HuH-7 (cell line): ENCODE results near the gene DDX28.

Source experiments
- DNase-seq: peaks from one replicate; pipeline ENCODE4 v3.0.0; 2011; ENCODE audit warnings: low spot score

Gene DDX28, protein sequence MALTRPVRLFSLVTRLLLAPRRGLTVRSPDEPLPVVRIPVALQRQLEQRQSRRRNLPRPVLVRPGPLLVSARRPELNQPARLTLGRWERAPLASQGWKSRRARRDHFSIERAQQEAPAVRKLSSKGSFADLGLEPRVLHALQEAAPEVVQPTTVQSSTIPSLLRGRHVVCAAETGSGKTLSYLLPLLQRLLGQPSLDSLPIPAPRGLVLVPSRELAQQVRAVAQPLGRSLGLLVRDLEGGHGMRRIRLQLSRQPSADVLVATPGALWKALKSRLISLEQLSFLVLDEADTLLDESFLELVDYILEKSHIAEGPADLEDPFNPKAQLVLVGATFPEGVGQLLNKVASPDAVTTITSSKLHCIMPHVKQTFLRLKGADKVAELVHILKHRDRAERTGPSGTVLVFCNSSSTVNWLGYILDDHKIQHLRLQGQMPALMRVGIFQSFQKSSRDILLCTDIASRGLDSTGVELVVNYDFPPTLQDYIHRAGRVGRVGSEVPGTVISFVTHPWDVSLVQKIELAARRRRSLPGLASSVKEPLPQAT

GRCh38 chr16:68022728-68023537 is at the start of gene DDX28, which contains the start of gene DUS2:
Gene DDX28 (minus strand): TSS chr16:68023232. CDS start chr16:68023202, 30 bp downstream.
Gene DUS2 (plus strand): TSS chr16:68023284. CDS start chr16:68038024, 14,740 bp downstream.
- peak; percentile 90 for DNase-seq

DNA sequence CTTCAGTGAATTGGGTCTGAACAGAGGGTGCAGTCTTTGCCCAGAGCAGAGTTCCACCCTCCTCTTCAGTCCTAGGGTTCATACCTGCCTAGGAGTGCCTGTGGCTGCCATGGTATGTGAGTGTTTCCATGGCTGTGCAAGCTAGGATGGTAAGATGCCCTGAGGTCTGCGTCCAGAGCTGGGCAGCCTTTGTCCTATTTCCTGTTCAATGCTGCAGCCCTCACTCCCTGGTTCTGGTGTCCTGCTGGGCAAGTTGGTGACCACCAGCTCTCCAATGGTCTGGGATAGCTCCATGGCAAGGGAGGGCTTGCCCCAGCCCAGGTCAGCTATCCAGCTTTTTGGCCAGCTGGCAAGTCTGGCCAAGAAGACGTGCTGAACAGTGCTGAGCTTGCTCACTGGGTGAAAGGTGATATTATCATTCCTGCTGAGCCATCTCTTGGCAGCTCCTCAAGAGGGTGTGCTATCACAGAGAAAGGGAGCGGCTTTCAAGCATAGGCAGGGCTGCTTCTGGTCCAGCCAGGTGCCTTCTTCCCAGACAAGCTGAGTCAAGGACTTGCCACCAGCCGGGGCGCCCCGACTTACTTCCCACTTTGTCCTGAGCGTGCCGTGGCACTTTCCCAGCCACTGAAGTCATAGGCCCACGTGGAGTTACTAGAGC is 49.1 kb upstream of the DDX28 start:
- DNase-seq: no peak

- no peak for DNase-seq
These were observed 48.5 kb upstream of the DDX28 start for GRCh38 chr16:68071518-68071901.

- no peak for DNase-seq
These were observed 47.9 kb upstream of the DDX28 start for GRCh38 chr16:68070806-68071517.

DNA sequence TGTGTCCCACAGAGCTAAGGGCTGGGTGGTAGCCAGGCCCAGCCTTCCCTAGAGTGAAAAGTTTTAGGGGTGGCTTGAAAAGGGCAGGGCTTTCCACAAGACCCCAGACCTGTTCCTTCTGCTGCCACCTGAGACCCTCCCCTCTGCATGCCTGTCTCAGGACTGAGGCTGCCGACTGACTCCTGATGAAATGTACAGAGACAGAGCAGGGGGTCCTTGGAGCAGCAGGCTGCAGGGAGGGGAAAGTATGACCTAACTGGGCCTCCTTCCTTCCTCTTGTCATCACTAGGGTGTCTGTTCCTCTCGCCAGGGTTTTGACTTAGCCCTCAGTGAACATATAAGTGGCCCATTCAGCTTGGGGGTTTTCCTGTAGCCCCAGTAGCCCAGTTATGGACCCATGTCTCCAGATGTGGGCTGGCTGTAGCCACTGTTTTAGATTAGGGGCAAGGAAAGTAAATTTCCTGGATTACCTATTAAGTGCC is 47.3 kb upstream of the DDX28 start:
- no peak for DNase-seq

GRCh38 chr16:68069511-68070248 is 46.6 kb upstream of the DDX28 start:
- no peak for DNase-seq

DNA sequence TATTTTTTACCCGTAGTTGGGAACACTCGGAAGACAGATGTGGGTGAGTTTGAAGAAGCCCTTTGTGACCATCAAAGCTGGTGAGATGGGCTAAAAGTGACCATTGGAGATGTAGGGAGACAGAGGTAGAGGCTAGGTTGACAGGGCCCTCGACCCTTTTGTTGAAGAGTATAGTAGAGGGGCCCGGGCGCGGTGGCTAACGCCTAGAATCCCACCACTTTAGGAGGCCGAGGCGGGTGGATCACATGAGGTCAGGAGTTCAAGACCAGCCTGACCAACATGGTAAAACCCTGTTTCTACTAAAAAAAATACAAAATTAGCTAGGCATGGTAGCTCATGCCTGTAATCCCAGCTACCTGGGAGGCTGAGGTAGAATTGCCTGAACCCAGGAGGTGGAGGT is 45.9 kb upstream of the DDX28 start:
- no peak for DNase-seq

DNA sequence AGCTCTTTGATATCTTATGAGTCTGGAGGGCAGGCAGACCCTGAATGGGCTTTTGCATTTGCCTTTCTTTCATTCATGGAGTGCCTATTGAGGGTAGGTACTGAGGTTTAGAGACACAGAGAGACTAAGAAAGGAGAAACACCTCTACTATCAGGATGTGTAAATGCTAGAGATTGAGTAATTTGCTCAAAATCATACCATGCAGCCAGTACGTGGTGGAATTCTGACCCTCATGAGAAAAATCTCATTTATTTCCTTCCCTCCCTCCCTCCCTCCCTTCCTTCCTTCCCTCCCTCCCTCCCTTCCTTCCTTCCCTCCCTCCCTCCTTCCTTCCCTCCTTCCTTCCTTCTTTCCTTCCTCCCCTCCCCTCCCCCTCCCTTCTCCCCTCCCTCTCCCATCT is 43.7 kb upstream of the DDX28 start:
- no peak for DNase-seq

DNA sequence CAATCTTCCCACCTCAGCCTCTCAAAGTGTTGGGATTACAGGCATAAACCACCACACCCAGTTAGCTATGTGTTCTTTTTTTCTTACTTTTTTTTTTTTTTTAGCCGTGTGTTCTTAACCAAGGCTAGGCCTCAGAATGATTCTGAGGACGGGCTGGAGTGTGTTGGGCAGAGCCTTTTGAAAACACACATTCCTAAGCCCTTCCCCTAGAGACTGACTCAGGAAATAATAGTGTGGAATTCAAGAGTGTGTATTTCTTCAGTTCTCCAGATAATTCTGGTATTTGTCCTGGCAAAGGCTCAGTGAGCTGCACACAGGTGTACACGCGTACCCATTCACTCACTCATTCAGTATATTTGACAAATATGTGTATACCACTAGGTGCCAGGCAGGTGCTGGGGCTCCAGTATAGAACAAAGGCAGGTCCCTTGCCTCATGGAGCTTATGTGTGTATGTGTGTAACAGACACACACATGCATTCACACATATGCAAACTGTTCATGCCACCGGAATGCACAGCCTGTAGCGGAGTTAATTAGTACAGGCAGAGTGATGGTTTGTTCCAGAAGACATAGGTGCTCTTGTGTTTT is 42.8 kb upstream of the DDX28 start:
- no peak for DNase-seq

DNA sequence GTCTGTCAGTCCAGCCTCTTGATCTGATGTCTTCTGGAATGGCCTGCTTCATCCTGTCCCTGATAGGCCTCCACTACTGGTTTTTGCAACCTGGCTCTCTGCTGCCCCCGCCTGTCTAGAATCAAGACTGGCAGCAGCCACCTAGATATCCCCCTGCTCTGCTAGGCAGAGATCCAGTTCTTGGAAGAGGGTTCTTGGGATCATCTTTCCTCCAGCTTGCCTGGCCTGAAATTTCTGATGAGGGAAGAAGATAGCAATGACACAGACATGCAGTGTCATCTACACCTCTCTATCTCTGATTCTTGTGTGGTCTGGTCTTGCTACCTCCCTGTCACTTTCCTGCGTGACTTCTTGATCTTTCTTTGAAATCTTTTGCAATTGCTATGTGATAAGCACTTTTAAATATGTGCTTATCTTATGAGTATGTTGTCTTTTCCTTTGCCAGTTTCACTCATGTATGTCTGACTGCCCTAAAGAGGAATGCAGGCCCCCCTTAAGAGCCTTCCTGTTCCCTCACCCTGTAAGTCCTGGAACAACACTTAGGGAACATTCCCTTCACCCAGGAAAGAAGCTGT is 41.8 kb upstream of the DDX28 start:
- peak; percentile 88 for DNase-seq

GRCh38 chr16:68062910-68063393 is 39.9 kb upstream of the DDX28 start:
- no peak for DNase-seq

DNA sequence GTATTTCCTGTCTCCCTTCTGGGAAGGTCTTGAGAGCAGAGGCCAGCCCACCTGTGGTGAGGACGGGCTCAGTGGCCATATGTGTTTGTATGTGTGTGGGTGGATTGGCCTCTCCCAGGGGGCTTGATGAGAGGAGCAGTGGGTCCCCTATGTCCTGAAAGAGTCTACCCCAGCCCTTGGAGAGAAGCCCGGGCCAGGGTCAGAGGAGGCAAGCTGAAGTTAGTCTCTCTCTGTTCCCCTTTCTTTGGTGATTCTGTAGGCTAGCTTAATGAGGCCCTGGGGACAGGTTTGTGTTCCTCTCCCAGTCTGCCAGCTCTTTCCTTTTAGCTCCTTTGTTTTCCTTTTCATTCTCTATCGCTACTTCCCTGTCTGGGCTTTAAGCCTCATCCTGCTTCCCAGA is 38.4 kb upstream of the DDX28 start:
- no peak for DNase-seq

- DNase-seq: no peak
These were observed 36.8 kb upstream of the DDX28 start for GRCh38 chr16:68059804-68060203.

GRCh38 chr16:68055395-68055794 is 32.4 kb upstream of the DDX28 start:
- no peak for DNase-seq

GRCh38 chr16:68049449-68049848 is 26.4 kb upstream of the DDX28 start:
- DNase-seq: no peak

- no peak for DNase-seq
These were observed 25.0 kb upstream of the DDX28 start for GRCh38 chr16:68047987-68048386.

DNA sequence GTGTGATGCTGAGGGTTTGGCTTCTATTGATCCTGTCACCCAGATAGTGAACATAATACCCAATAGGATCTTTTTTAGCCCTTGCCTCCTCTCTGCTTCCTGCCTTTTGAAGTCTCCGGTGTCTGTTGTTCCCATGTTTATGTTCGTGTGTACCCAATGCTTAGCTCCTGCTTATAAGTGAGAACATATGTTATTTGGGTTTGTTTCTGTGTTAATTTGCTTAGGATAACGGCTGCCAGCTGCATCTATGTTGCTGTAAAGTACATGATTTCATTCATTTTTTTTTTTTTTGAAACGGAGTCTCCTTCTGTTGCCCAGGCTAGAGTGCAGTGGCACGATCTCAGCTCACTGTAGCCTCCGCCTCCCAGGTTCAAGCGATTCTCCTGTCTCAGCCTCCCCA is 23.1 kb upstream of the DDX28 start:
- DNase-seq: no peak

DNA sequence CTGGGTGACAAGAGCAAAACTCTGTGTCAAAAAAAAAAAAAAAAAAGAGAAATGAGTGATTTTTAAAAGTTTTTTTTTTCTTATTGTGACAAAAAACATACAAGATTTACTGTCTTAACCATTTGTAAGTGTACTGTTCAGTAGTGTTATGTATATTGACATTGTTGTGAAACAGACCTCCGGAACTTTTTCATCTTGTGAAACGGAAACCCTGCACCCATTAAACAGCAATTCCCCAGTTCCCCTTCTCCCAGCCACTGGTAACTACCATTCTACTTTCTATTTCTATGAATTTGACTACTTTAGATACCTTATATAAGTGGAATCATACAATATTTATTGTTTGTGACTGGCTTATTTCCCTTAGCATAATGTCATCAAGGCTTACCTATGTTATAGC is 18.8 kb upstream of the DDX28 start:
- no peak for DNase-seq

DNA sequence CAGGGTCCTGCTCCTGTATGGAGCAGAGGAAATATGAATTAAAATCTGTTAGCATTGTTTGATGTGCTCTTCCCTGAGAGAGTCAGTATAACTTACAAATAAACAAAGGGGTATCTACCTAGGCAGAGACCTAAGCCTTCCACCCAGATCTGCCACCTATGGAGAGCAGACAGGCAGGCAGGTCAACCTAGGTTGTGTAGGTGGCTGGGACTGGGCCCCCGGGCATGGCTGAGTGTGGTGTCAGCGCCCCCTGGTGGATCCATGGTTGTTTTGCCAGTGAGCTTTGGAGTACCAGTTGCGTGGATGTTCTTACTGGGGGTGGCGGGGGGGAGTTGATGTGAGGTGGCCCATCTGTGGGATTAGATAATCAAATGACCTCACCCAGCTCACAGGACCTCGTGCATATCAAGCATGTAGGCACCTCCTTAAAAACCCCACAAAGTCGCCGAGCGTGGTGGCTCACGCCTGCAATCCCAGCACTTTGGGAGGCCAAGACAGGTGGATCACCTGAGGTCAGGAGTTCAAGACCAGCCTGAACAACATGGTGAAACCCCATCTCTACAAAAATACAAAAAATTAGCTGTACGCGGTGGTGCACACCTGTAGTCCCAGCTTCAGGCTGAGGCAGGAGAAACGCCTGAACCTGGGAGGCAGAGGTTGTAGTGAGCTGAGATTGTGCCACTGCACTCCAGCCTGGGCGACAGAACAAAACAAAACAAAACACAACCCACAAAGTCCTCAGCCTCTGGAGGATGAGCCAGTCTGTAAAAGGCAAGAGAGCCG is 17.7 kb upstream of the DDX28 start:
- peak; percentile 91 for DNase-seq
